ENCODE data around the gene TRIM33. TPM values are rescaled to one million over a fixed set of nuclear protein-coding genes. Genes with fewer than 3 reads are reported as not detected.
"Not testable (repeated sequence)": the region's sequence is repeated elsewhere in the genome, so short reads cannot be mapped to it uniquely, and the experiment has no call there.

TRIM33 gene
- total RNA-seq, 1 donor from 2014 or later = 29.1 TPM

DNA sequence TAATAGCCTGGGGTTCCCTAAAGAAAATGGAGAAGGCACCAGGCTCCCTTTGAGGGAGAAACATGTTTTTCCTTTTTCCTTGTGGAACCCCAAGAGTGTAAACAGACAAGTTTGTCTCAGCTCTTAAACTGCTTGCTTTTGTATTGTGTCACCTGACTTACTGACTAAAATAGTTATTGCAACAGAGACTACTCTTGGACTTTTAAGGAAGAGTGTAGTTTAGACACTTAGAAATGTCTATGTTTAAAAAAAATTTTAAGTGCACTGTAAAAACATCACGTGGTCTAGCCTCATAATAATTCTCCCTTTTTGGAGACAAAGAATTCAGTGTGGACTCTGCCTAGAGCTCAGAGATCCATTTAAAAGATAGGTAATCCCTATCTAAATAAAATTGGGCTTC is 141.1 kb downstream of the TRIM33 start:
- no peaks in the 10 kb centered on the region for H3K27me3 ChIP-seq (ENCODE audit: control insufficient read depth, insufficient read depth, low read length)
- H3K36me3 ChIP-seq (ENCODE audit: control insufficient read depth, insufficient read depth, low read length) = no peaks in the 10 kb centered on the region
- no peak overlapping the region for H3K4me3 ChIP-seq (ENCODE audit: low read depth, low read length)
- no peak for DNase-seq (ENCODE audit: low read depth)
- no peak for TF ChIP-seq CTCF (IDR thresholded peaks at IDR 0.05; ENCODE audit: insufficient read depth, low read length, poor library complexity, severe bottlenecking)

- not testable (repeated sequence) for H3K4me3 ChIP-seq (ENCODE audit: low read depth, low read length); H3K36me3 ChIP-seq (ENCODE audit: control insufficient read depth, insufficient read depth, low read length); DNase-seq (ENCODE audit: low read depth); H3K27me3 ChIP-seq (ENCODE audit: control insufficient read depth, insufficient read depth, low read length)
Observed at GRCh38 chr1:114369266-114369919, 141.6 kb downstream of the TRIM33 start.

DNA sequence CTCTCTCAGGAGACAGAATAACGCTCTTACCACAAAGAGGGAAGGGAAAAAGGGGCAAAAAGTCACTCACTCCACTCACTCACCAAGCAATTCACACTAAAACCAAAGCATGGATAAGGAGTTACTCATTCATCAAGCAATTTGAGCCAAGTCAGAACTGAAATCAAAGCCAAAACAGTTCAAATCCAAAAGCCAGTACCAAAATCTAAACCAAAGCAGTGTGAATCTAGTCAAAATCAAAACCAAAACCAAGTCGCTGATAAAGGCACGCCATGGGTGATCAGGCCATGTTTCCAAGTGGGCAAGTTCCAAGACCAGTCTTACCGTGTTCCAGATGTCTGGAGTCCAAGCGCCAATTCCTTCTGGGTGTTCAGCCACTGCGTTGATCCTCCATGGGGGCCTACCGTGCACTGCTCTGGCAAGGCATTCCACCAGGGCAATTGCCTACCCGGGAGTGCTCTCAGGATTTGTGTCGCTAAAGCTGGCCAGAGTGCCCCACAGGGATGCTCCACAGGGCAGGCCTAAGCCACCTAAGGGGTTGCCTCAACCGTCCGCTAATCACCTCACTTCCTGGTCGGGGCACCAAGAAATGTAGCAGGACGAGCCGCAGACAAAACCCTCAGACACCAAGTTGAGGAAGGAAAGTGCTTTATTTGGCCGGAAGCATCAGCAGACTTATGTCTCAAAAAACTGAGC is 142.3 kb downstream of the TRIM33 start:
- no peaks in the 10 kb centered on the region for H3K27me3 ChIP-seq (ENCODE audit: control insufficient read depth, insufficient read depth, low read length)
- no peak overlapping the region for H3K4me3 ChIP-seq (ENCODE audit: low read depth, low read length)
- TF ChIP-seq CTCF (IDR thresholded peaks at IDR 0.05; ENCODE audit: insufficient read depth, low read length, poor library complexity, severe bottlenecking) = no peak
- H3K36me3 ChIP-seq (ENCODE audit: control insufficient read depth, insufficient read depth, low read length) = no peaks in the 10 kb centered on the region
- no peak for DNase-seq (ENCODE audit: low read depth)

DNA sequence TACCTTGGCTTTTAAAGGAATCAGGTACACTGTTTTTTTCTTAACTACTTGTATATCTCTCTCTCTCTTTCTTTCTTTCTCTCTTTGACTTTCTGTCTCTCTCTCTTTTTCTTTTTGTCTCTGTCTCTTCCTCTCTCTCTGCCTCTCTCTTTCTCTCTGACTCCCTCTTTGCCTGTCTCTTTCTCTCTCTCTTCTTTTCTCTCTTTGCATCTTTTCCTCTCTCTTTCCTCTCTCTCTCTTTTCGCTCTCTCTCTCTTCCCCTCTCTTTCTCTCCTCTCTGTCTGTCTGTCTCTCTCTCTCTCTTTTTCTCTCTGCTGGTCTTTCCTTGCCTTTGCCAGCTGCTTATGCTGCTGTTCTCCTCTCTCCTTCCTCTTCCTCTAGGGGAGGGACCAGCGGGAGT is 143.2 kb downstream of the TRIM33 start:
- no peaks in the 10 kb centered on the region for H3K36me3 ChIP-seq (ENCODE audit: control insufficient read depth, insufficient read depth, low read length)
- H3K27me3 ChIP-seq (ENCODE audit: control insufficient read depth, insufficient read depth, low read length) = no peaks in the 10 kb centered on the region
- no peak overlapping the region for H3K4me3 ChIP-seq (ENCODE audit: low read depth, low read length)
- TF ChIP-seq CTCF (IDR thresholded peaks at IDR 0.05; ENCODE audit: insufficient read depth, low read length, poor library complexity, severe bottlenecking) = no peak
- no peak for DNase-seq (ENCODE audit: low read depth)

DNA sequence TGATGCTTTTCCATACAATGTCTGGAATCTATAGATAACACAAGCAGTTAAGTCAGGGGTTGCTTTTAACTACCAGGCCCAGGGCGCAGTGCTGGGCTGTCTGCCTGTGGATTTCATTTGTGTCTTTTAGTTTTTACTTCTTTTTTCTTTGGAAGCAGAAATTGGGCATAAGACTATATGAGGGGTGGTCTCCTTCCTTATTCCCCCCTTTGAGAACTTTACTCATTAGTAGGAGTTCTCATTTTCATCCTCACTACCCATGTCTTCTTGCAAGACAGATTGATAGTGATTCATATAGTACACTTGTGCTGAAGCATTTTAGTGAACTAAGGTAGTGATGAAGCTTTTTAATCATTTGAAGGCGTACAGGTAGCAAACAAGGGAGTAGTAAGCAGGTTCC is 147.8 kb downstream of the TRIM33 start:
- not testable (repeated sequence) for H3K27me3 ChIP-seq (ENCODE audit: control insufficient read depth, insufficient read depth, low read length); H3K4me3 ChIP-seq (ENCODE audit: low read depth, low read length); DNase-seq (ENCODE audit: low read depth); H3K36me3 ChIP-seq (ENCODE audit: control insufficient read depth, insufficient read depth, low read length)

- no peak for TF ChIP-seq CTCF (IDR thresholded peaks at IDR 0.05; ENCODE audit: insufficient read depth, low read length, poor library complexity, severe bottlenecking)
- no peak for DNase-seq (ENCODE audit: low read depth)
- Histone ChIP-seq H3K27me3 (ENCODE audit: control insufficient read depth, insufficient read depth, low read length) (no peaks in the 10 kb centered on the region), H3K4me3 (ENCODE audit: low read depth, low read length) (no peak overlapping the region), H3K36me3 (ENCODE audit: control insufficient read depth, insufficient read depth, low read length) (no peaks in the 10 kb centered on the region)
Observed at GRCh38 chr1:114359791-114360190, 151.2 kb downstream of the TRIM33 start.

DNA sequence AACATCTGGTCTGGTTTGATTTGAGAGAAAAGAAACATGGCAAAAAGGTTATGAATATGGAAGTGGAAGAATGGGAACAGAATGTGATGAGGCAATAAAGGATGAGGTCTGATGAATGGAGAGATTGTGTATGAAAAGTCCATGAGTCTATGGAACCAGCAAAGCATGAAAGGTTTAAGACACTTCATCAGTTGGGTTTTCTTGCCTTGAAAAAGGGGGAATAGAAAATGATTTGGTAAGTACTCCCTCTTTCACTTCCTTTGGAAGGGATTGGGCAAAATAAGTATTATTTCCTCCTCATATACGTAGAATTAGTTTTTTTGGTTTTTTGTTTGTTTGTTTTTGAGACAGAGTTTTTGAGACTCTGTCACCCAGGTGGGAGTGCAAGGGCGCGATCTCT is 155.8 kb downstream of the TRIM33 start:
- Histone ChIP-seq H3K36me3 (ENCODE audit: control insufficient read depth, insufficient read depth, low read length) (no peaks in the 10 kb centered on the region), H3K27me3 (ENCODE audit: control insufficient read depth, insufficient read depth, low read length) (no peaks in the 10 kb centered on the region), H3K4me3 (ENCODE audit: low read depth, low read length) (no peak overlapping the region)
- no peak for DNase-seq (ENCODE audit: low read depth)
- no peak for TF ChIP-seq CTCF (IDR thresholded peaks at IDR 0.05; ENCODE audit: insufficient read depth, low read length, poor library complexity, severe bottlenecking)
